Adipose tissue (tissue), 3 donors: ENCODE results near the gene MAB21L3. TPM values are rescaled to one million over a fixed set of nuclear protein-coding genes. Genes with fewer than 3 reads are reported as not detected.

Experiments used
- H3K27ac ChIP-seq: one replicate; pipeline ENCODE4 v1.5.1; 2013; ENCODE audit warnings: low read depth, low read length
- WGBS, 3 donors: extraction: QIAGEN DNeasy Blood & Tissue Kit; methylation state at CpG; one replicate each; pipeline ENCODE4 v1.1.7; 2013; 5-methylcytosine and 5-hydroxymethylcytosine counted together
- polyA plus RNA-seq, 3 donors: library from polyadenylated mRNA; stranded (reverse); fragments of 200-250 nt; gene quantifications; one replicate each; pipeline ENCODE4 v1.2.3, GENCODE V29; 2013
- donor health status: healthy with polysubstance abuse.
- donor health status: Bipolar disorder and iron deficiency.
- donor health status: healthy.

The MAB21L3 gene
- polyA plus RNA-seq, 3 donors: 0.02 to 0.56 (median 0.28) TPM

GRCh38 chr1:116154536-116154935 is 43.3 kb downstream of the MAB21L3 start:
- H3K27ac ChIP-seq: no peak overlapping the region
- WGBS, 3 donors: 51 to 92% (median 89%) methylated on average over 4 of the region's 4 CpGs

- WGBS, 3 donors: 91 to 94% (median 93%) methylated on average over 4 of the region's 4 CpGs
- H3K27ac ChIP-seq: no peak overlapping the region
Measured at GRCh38 chr1:116157096-116157495, 45.9 kb downstream of the MAB21L3 start.

- 77 to 82% (median 81%) methylated on average over 1 of the region's 1 CpG for WGBS, 3 donors
- no peak overlapping the region for H3K27ac ChIP-seq
Measured at GRCh38 chr1:116159177-116159576, 48.0 kb downstream of the MAB21L3 start.

- no peak overlapping the region for H3K27ac ChIP-seq
- WGBS, 3 donors: 25 to 77% (median 33%) methylated on average over 1 of the region's 1 CpG
Measured at GRCh38 chr1:116159611-116160010, 48.4 kb downstream of the MAB21L3 start.

GRCh38 chr1:116161390-116161789 is 50.2 kb downstream of the MAB21L3 start:
- WGBS, 3 donors: 75 to 82% (median 76%) methylated on average over 2 of the region's 2 CpGs
- H3K27ac ChIP-seq: no peak overlapping the region

- no peak overlapping the region for H3K27ac ChIP-seq
Measured at GRCh38 chr1:116161877-116162390, 50.7 kb downstream of the MAB21L3 start.

- no peak overlapping the region for H3K27ac ChIP-seq
Measured at GRCh38 chr1:116163533-116163932, 52.3 kb downstream of the MAB21L3 start.

- WGBS, 3 donors: 47 to 58% (median 49%) methylated on average over 2 of the region's 2 CpGs
- H3K27ac ChIP-seq: no peak overlapping the region
Measured at GRCh38 chr1:116164150-116164549, 53.0 kb downstream of the MAB21L3 start.

GRCh38 chr1:116164604-116165368 is 53.6 kb downstream of the MAB21L3 start:
- H3K27ac ChIP-seq: peak overlapping the region; percentile 51
- WGBS, 3 donors: 40 to 57% (median 47%) methylated on average over 4 of the region's 4 CpGs

GRCh38 chr1:116165572-116165971 is 54.4 kb downstream of the MAB21L3 start:
- H3K27ac ChIP-seq: peak overlapping the region; percentile 51
- 53 to 88% (median 67%) methylated on average over 9 of the region's 9 CpGs for WGBS, 3 donors

- WGBS, 3 donors: 55 to 84% (median 60%) methylated on average over 6 of the region's 6 CpGs
- H3K27ac ChIP-seq: peak overlapping the region; percentile 25
Measured at GRCh38 chr1:116166011-116166571, 54.9 kb downstream of the MAB21L3 start.

- 81 to 90% (median 89%) methylated on average over 4 of the region's 4 CpGs for WGBS, 3 donors
- H3K27ac ChIP-seq: no peak overlapping the region
Measured at GRCh38 chr1:116166655-116167054, 55.5 kb downstream of the MAB21L3 start.

GRCh38 chr1:116167625-116168276 is 56.6 kb downstream of the MAB21L3 start:
- H3K27ac ChIP-seq: peak overlapping the region; percentile 32
- WGBS, 3 donors: 24 to 34% (median 32%) methylated on average over 31 to 35 of the region's 35 CpGs

- WGBS, 3 donors: 5 to 9% (median 6%) methylated on average over 39 to 42 of the region's 42 CpGs
- H3K27ac ChIP-seq: peak overlapping the region; percentile 32
Measured at GRCh38 chr1:116168277-116169032, 57.3 kb downstream of the MAB21L3 start.

- H3K27ac ChIP-seq: no peak overlapping the region
- 86 to 88% (median 86%) methylated on average over 7 of the region's 7 CpGs for WGBS, 3 donors
Measured at GRCh38 chr1:116169898-116170297, 58.7 kb downstream of the MAB21L3 start.

GRCh38 chr1:116170721-116171589 is 59.8 kb downstream of the MAB21L3 start:
- no peak overlapping the region for H3K27ac ChIP-seq
- WGBS, 3 donors: 90 to 93% (median 91%) methylated on average over 6 of the region's 6 CpGs

GRCh38 chr1:116172666-116173065 is 61.5 kb downstream of the MAB21L3 start:
- no peak overlapping the region for H3K27ac ChIP-seq
- 90 to 93% (median 91%) methylated on average over 1 of the region's 1 CpG for WGBS, 3 donors

GRCh38 chr1:116175611-116176010 is 64.4 kb downstream of the MAB21L3 start:
- H3K27ac ChIP-seq: no peak overlapping the region
- 66 to 73% (median 73%) methylated on average over 3 of the region's 3 CpGs for WGBS, 3 donors
